M059J (cell line): ENCODE results near the gene LLPH. TPM values are rescaled to one million over a fixed set of nuclear protein-coding genes. Genes with fewer than 3 reads are reported as not detected.
"Not testable (repeated sequence)": the region's sequence is repeated elsewhere in the genome, so short reads cannot be mapped to it uniquely, and the experiment has no call there.

ENCODE experiments used
- DNase-seq: peaks from one replicate; pipeline ENCODE4 v3.0.0-alpha.2; 2012; ENCODE audit warnings: low read depth
- total RNA-seq: library from RNA; depleted of rRNA; stranded (reverse); fragments of >200 nt; shearing (Covaris generic); gene quantifications from 2 replicates; pipeline ENCODE4 v1.2.3, GENCODE V29; 2014; rRNA removed

LLPH gene
- 16.5 and 27.8 TPM in 2 replicates for total RNA-seq

- peak; percentile 94 for DNase-seq
Measured at GRCh38 chr12:66130267-66131066, at the start of gene LLPH. Gene LLPH (minus strand): TSS chr12:66130750. CDS start chr12:66129106, 1,644 bp downstream.

- no peak for DNase-seq
Measured at GRCh38 chr12:66176105-66176900, 45.8 kb upstream of the LLPH start.

GRCh38 chr12:66174391-66175325, 44.1 kb upstream of the LLPH start:
- not testable (repeated sequence) for DNase-seq

GRCh38 chr12:66170606-66171005, 40.1 kb upstream of the LLPH start:
- no peak for DNase-seq

GRCh38 chr12:66169221-66170170, 38.9 kb upstream of the LLPH start, which contains the start of gene TMBIM4:
Gene TMBIM4 (minus strand): TSS chr12:66169996. CDS start chr12:66169951, 45 bp downstream.
- DNase-seq, result peak; percentile 90

- DNase-seq, result no peak
Measured at GRCh38 chr12:66168410-66168809, 37.9 kb upstream of the LLPH start.

GRCh38 chr12:66166561-66166960, 36.0 kb upstream of the LLPH start:
- DNase-seq, result no peak

GRCh38 chr12:66165141-66165540, 34.6 kb upstream of the LLPH start:
- DNase-seq, result no peak

GRCh38 chr12:66164349-66164821, 33.8 kb upstream of the LLPH start:
- peak; percentile 14 for DNase-seq

GRCh38 chr12:66163289-66163688, 32.7 kb upstream of the LLPH start:
- no peak for DNase-seq

- DNase-seq, result no peak
Measured at GRCh38 chr12:66162701-66163100, 32.2 kb upstream of the LLPH start.

GRCh38 chr12:66160704-66161103, 30.2 kb upstream of the LLPH start:
- DNase-seq, result no peak

- no peak for DNase-seq
Measured at GRCh38 chr12:66159123-66159522, 28.6 kb upstream of the LLPH start.

GRCh38 chr12:66156654-66157053, 26.1 kb upstream of the LLPH start:
- DNase-seq, result peak; percentile 7

- DNase-seq, result peak; percentile 4
Measured at GRCh38 chr12:66154776-66155175, 24.2 kb upstream of the LLPH start.

- peak; percentile 5 for DNase-seq
Measured at GRCh38 chr12:66152732-66153131, 22.2 kb upstream of the LLPH start.

GRCh38 chr12:66149702-66150398, 19.3 kb upstream of the LLPH start:
- no peak for DNase-seq

- DNase-seq, result peak; percentile 67
Measured at GRCh38 chr12:66144791-66145754, 14.5 kb upstream of the LLPH start.
